HG03442 (cell line): Measurements from ENCODE around the gene METTL13.
"Not testable (repeated sequence)": the region's sequence is repeated elsewhere in the genome, so short reads cannot be mapped to it uniquely, and the experiment has no call there.

Experiments used
- ATAC-seq: cut with Tn5 transposase; IDR thresholded peaks from one replicate; pipeline ENCODE4 v1.9.1; 2021; ENCODE audit warnings: mild to moderate bottlenecking, moderate library complexity; ENCODE audit not compliant: unreplicated experiment

The METTL13 gene

DNA sequence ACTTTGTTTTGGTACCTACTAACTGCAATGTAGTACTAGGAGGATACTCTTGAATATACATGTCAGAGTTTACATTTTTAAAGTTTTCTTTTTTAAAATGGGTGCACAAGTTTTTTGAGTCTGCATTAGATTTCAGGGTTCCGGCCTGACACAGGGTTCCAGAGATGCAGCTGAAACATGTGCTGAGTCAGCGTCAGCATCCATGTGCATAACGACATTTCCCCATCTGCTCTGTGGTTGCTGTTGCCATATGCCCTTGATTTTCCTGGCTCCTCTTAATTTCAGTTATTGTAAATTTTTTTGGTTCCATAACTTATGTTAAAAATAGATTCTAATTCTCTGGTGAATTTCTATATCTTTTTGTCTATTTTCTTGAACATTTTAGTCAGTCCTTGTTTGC, 12.3 kb upstream of the METTL13 start:
- no peak for ATAC-seq

DNA sequence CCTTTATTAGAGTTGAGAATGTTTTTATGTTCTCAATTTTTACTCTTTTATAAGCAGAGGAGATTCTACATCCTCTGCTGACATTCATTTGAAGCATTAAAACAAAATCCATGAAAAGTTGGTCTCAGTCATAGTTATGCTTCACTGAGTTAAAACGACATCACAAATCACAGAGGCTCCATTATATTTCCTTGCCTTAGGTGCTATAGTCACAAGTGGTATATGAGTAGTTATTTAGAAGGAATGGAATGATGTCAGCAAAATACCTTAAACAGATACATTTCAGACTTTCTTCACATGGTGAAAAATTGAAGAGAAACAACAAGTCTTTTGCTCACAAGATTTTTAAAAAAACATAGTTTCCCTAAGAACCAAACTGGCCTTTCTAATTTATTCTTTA, 11.7 kb upstream of the METTL13 start:
- no peak for ATAC-seq

DNA sequence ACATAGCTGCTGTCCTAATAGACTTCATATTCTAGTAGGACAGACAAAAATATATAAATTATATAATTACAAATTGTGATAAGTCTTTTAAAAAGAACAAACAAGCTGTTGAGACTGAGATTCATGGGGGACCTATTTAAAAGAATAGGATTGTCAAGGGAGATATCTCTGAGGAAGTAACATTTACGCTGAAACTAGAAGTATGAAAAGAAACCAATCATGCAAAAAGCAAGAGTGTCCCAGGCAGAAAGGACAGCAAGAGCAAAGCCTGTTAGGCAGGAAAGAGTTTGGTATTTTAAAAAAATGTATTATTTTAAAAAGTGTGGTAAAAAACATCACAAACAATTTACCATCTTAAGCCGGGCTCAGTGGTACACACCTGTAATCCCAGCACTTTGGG, 9.1 kb upstream of the METTL13 start:
- ATAC-seq = no peak

GRCh38 chr1:171780583-171781175, 781 bp upstream of the METTL13 start:
- ATAC-seq = no peak

DNA sequence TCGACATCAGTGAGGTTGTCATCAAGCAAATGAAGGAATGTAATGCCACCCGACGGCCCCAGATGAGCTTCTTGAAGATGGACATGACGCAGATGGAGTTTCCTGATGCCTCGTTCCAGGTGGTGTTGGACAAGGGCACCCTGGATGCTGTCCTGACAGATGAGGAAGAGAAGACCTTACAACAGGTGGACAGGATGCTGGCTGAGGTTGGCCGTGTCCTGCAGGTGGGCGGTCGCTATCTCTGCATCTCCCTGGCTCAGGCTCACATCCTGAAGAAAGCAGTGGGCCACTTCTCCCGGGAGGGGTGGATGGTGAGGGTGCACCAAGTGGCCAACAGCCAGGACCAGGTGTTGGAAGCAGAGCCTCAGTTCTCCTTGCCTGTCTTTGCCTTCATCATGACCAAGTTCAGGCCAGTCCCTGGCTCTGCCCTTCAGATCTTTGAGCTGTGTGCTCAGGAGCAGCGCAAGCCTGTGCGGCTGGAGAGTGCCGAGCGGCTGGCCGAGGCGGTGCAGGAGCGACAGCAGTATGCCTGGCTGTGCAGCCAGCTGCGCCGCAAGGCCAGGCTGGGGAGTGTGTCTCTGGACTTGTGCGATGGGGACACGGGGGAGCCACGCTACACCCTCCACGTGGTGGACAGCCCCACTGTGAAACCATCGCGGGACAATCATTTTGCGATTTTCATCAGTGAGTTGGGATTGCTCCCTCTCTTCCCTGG, 2.5 kb downstream of the METTL13 start:
- no peak for ATAC-seq

DNA sequence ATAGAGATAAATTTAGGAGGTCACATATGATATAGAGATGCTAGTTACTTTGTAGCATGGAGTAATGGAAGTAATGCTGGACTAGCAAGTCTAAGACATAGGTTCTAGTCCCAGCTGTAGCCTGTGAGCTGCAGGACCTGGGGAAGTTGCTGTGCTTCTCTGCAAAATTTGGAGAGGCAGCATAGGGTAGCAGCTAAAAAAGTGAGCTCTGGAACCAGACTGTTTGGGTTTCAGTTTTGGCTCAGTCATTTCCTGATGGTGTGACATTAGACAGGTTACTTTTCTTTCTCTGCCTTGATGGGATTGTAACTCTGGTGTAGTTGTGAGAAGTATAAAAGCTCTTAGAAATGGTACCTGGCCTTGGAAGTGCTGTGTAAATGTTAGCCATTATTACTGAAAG, 3.3 kb downstream of the METTL13 start:
- no peak for ATAC-seq

DNA sequence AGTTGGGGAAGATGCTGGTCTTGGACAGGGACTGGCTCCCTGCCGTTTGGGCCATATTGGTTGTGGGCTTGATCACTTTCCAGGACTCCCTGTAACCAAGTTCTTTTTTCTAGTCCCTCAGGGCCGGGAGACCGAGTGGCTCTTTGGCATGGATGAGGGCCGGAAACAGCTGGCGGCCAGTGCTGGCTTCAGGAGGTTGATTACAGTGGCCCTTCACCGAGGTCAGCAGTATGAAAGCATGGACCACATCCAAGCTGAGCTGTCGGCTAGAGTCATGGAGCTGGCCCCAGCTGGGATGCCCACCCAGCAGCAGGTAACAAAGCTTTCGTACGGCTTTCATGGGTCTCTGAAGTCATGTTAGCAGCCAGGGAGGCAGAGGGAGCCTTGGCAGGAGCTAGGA, 4.3 kb downstream of the METTL13 start:
- ATAC-seq = no peak

DNA sequence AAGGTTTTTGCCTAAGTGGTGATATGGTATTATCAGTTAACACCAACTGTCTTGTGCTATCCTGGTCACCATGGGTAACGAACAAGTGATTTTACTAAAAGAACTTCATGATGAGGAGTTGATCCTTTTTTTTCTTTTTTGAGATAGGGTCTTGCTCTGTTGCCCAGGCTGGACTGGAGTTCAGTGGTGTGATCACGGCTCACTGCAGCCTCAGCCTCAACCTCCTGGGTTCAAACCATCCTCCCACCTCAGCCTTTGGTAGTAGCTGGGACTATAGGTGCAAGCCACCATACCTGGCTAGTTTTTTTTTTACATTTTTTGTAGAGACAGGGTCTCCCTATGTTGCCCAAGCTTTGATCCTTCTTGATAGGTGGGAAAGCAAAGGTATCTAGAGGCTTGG, 5.1 kb downstream of the METTL13 start:
- ATAC-seq = no peak

GRCh38 chr1:171787686-171788480, 6.4 kb downstream of the METTL13 start:
- ATAC-seq = no peak

GRCh38 chr1:171788696-171789095, 7.2 kb downstream of the METTL13 start:
- ATAC-seq = no peak

DNA sequence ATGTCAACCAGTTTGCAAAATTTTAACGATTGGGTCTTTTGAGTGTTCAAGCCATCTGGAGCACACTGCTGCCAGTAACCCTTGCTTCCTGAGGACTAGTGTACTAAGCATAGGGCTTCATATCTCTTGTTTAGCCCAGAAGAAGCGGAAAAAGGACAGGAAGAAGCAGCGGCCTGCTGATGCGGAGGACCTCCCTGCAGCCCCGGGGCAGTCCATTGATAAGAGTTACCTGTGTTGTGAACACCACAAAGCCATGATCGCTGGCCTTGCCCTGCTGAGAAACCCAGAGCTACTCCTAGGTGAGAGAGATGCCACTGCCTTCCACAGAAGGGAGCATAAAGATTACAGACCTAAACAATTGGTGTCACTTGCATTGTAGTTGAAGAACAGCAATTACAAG, 8.9 kb downstream of the METTL13 start:
- no peak for ATAC-seq

DNA sequence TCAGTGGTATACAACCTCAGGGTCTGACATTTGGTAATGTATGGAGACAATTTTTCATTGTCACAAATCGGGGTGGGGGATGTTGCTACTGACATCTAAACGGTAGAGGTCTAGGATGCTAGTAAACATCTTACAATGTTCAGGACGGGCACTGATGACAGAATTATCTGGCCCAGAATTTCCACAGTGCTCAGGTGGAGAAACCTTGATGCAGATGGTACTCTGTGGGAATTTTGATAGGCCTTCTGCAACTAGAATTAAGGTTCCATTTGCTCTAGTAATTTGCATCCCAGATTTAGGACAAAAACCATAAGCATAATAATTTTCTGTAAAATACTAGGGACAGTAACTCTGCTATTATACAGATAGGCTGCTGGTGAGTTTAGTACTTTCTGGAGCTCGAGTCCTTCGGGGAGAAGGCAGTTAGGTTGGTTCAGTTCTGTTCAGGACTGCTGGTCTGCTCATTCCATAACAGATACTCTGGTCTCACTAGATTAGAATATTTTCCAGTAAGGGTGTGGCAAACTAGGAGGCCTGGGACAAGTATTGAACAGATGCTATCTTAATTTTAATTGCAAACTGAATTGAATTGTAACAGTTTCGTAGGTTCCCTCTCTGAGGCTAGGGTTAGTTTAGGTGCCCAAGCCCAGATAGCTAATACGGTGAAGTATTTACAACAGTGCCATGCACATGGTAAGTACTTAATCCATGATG, 11.4 kb downstream of the METTL13 start:
- no peak for ATAC-seq

DNA sequence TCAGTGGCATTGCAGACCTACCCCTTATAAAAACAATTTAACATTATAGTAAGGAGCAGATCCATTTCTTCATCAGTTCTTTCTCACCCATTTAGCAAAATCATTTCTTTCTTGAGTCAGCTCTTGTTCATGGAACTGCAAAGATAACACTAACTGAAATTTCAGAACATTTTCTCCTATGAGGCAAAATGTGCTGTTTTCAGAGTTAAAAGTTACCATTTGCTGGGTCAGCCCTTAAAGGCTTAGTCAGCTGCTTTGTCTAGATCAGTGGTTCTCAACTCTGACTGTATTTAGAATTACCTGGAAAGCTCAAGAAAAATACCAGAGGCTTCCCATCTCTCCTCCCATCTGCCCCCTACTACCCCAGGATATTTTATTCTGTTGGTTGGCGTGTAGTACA, 12.2 kb downstream of the METTL13 start:
- ATAC-seq = no peak

DNA sequence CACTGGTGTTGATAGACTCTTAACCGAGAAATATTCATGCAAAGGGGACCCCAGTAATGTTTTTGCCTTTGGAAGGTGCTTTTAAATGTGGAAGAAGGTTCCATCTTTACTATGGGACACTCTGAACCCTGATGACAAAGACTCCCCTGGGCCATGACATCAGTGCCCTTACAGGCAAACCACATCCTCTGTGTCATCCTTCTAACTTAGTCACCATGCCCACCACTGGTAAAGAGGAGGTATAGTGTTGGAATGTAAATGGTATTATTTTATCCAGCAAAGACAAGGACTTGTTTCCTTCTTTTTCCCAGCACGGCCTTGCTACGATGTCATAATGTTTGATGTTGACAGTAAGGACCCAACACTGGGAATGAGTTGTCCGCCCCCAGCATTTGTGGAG, 12.6 kb downstream of the METTL13 start:
- no peak for ATAC-seq

GRCh38 chr1:171796592-171796991, 15.1 kb downstream of the METTL13 start:
- no peak for ATAC-seq

DNA sequence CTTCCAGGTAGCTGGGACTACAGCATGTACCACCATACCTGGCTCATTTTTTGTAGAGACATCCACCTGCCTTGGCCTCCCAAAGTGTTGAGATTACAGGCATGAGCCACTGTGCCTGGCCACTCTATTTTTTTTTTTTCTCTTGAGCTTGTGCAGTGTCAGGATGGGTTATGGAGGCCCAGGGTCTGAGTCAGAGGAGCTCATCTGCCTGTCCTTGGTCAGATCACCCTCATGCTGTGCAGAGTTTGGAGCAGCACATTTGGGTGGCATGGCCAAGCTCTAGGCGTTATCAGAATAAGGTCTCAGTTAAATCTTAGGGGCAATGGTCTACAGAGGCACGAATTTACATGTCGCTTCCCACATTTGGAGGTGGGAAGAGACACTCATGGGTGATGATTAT, 16.9 kb downstream of the METTL13 start:
- no peak for ATAC-seq

DNA sequence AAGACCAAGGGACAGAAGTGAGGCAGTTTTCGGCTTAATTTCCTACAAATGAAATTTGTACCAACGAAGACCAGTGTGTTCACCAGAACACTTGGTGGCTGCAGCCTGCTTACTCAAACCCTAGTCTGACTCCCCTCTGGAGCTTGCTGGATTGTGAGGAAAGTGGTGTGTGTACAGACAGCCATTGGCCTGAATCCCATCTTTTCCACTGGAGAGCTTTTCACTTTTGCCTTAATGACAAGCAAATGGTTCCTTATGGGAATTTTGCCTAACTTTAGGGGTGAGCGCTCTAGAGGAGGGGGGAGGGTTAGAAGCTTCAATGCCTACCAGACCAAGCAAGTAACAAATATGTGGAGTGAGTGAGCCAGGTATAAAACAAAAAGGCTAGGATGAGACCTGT, 17.3 kb downstream of the METTL13 start:
- ATAC-seq = no peak

GRCh38 chr1:171799166-171799565, 17.7 kb downstream of the METTL13 start:
- ATAC-seq = no peak

DNA sequence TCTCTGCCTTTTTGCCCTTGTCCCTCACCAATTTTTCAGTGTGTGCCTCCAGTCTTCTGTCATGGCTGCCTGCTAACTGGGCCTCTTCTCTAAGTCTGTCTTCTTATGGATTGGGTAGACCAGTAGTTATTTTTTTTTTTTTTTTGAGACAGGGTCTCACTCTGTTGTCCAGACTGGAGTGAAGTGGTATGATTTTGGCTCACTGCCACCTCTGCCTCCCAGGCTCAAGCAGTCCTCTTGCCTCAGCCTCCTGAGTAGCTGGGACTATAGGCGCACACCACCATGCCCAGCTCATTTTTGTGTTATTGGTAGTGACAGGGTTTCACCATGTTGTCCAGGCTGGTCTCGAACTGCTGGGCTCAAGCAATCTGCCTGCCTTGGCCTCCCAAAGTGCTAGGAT, 18.2 kb downstream of the METTL13 start:
- not testable (repeated sequence) for ATAC-seq

- no peak for ATAC-seq
These were observed 18.9 kb downstream of the METTL13 start for GRCh38 chr1:171800342-171800741.

GRCh38 chr1:171800851-171801250, 19.4 kb downstream of the METTL13 start:
- no peak for ATAC-seq
